Activated T-cell treated with anti-CD3 and anti-CD28 coated beads for 48 hours (primary cell): ENCODE measurements around the gene LHX8.

Source experiments
- DNase-seq: peaks from one replicate; pipeline ENCODE4 v3.0.0-alpha.2; 2020; ENCODE audit warnings: low read depth

The LHX8 gene

GRCh38 chr1:75203415-75204277, 69.5 kb downstream of the LHX8 start:
- DNase-seq, result no peak

- no peak for DNase-seq
Measured at GRCh38 chr1:75208862-75209261, 74.7 kb downstream of the LHX8 start.
